Measurements from ENCODE around the gene AGT.
"Not testable (repeated sequence)": the region's sequence is repeated elsewhere in the genome, so short reads cannot be mapped to it uniquely, and the experiment has no call there.

AGT gene

GRCh38 chr1:230744382-230744781 is 30.5 kb upstream of the AGT start:
- in situ Hi-C loops (cut with MboI; ENCODE audit: low sequenced_read_pairs): no loop called here

DNA sequence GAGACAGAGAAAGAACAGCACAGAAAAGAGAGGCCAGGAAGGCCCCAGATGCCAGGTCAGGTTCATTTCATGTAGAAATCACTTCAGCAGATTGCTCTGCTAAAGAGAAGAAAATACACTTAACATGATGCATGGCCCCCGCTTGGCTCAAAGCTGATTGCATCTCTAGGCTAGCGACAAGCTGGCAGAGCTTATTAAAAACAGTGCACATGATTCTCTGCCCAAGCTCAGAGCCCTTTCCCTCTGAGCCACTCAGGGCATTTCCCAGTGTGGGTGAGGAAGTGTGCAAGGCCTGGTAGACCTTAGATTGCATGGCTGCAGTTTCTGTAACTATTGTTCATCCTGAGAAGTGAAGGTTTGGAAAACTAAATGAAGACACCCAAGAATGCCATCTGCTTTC is 30.0 kb upstream of the AGT start:
- in situ Hi-C loops (cut with MboI; ENCODE audit: low sequenced_read_pairs): no loop called here

DNA sequence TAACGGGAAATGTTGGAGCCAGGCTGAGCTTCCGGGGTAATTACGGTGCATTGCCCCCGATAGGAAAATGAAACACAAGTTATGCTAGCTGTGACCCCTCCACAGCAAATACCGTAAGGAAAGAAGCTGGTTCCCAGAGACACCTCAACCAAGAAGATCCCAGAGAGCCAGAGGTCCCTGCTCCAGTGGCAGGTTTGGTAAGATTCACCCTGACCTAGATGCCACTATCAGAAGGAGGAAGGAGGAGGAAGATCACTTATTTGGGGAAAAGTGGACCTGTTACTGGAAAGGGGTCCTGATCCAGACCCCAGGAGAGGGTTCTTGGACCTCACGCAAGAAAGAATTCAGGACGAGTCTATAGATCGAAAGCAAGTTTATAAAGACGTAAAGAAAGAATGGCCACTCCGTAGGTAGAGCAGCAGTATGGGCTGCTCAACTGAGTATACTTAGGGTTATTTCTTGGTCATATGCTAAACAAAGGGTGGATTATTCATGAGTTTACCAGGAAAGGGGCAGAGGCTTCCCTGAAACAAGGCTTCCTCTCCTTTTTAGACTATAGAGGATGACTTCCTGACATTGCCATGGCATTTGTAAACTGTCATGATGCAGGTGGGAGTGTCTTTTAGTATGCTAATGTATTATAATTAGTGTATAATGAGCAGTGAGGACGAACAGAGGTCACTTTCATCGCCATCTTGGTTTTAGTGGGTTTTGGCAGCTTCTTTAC is 25.8 kb upstream of the AGT start:
- in situ Hi-C loops (cut with MboI; ENCODE audit: low sequenced_read_pairs): no loop called here

GRCh38 chr1:230737622-230738262 is 23.8 kb upstream of the AGT start:
- in situ Hi-C loops (cut with MboI; ENCODE audit: low sequenced_read_pairs): no loop called here

DNA sequence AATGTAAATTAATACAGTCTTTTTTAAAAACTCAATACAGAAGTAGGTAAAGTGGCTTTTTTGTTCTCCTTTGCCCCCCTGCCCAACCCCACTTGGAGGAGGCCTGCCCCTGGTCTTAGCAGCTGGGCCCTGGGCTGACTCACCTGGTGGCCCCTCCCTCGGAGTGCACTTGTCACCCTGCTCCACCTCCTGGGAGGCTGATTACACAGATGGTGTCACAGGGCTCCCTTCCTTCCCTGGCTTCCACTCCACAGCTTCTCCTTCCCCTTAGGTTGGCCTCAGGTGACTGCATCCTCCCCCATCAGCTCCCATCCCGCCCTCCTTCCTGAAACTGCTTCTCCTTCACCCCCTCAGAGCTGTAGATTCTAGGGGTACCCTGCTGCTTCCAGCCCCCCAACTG is 21.5 kb upstream of the AGT start:
- in situ Hi-C loops (cut with MboI; ENCODE audit: low sequenced_read_pairs): no loop called here

DNA sequence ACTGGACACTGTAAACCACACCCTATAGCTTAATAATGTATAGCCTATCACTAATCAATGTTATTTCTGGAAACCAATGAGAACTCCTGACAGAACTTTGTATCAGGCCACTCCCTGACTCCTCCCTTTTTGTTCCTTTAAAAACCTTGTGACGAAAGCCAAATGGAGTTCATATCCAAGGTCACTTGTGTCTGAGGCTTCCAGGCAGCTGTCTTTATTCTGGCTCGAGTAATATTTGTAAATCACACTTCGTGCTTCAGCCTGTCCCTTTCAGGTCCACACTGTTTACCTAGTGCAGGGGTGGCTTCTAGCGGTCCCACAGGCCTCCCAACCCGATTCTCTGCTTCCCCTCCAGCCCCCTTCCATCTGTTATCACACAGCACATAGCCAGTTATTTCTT is 17.1 kb upstream of the AGT start:
- in situ Hi-C loops (cut with MboI; ENCODE audit: low sequenced_read_pairs): no loop called here

- in situ Hi-C loops (cut with MboI; ENCODE audit: low sequenced_read_pairs): no loop called here
Observed at GRCh38 chr1:230728710-230729392, 14.9 kb upstream of the AGT start.

- in situ Hi-C loops (cut with MboI; ENCODE audit: low sequenced_read_pairs): no loop called here
Observed at GRCh38 chr1:230725256-230726012, 11.5 kb upstream of the AGT start.

- in situ Hi-C loops (cut with MboI; ENCODE audit: low sequenced_read_pairs): not testable (repeated sequence)
Observed at GRCh38 chr1:230721849-230722522, 8.1 kb upstream of the AGT start.

- in situ Hi-C loops (cut with MboI; ENCODE audit: low sequenced_read_pairs): no loop called here
Observed at GRCh38 chr1:230717251-230717650, 3.3 kb upstream of the AGT start.

DNA sequence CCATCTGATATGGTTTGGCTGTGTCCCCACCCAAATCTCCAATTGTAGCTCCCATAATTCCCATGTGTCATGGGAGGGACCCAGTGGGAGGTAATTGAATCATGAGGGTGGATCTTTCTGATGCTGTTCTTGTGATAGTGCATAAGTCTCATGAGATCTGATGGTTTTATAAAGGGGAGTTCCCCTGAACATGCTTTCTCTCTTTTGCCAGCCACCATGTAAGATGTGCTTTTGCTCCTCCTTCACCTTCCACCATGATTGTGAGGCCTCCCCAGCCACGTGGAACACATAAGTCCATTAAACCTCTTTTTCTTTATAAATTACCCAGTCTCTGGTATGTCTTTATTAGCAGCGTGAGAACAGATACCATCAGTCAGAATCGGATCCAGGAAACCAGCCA is 2.5 kb upstream of the AGT start:
- in situ Hi-C loops (cut with MboI; ENCODE audit: low sequenced_read_pairs): not testable (repeated sequence)

DNA sequence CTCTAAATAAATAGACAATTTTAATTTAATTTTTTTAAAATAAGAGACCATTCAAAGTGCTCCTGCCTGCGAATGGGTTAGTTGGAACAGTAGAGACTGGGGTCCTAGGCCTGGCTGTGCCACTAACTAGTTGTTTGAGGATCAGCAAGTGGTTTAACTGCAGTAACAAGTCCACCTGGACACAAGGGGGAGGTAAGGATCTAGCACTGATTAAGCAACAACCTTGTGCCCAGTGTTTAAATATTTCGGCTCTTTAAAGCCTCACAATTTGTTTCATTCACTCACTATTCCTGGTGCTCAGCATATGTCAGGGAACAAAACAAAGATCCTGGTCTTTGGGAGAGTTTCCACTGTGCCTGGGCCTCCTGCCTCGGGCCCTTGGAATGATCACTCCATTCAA is 1.6 kb upstream of the AGT start:
- in situ Hi-C loops (cut with MboI; ENCODE audit: low sequenced_read_pairs): no loop called here

DNA sequence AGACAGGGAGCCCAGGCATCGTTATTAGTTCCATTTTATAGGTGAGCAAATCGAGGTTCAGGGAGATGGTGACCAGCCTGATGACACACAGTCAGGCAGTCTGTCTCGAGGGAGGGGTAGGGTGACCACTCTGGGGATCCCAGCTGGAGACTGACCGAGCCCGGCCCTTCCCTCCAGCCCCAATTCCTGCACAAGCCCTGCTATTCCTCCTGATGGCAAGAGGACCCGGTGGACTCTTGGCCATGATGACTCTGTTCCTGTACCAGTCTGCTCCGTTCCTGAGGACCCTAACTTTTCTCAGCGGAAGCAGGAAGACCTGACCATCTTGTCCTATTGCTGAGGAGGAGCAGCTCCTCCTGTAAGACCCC is 391 bp downstream of the AGT start:
- in situ Hi-C loops (cut with MboI; ENCODE audit: low sequenced_read_pairs): no loop called here

GRCh38 chr1:230713138-230713537 is 784 bp downstream of the AGT start:
- in situ Hi-C loops (cut with MboI; ENCODE audit: low sequenced_read_pairs): no loop called here

DNA sequence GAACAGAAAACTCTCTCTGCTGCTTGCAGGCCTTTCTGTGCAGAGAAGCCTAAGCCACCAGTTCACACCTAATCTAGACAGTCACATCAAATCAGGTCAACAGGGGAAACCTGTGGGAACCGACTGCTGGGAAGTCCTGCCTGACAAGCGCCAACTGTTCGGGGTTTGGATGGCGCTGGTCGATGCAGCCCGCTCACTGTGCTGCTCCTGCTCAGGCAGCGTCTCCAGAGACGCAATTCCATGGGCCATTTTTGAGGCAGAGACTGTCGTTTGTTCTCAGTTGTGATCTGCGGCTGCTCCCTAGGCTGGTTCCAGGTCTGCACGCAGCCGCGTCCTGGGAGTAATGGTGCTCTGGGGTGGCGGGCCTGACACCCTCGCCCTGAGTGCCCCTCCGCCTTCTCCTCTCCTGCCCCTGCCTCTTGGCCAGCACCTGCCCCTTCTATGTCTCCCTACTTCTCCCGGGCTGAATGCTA is 1.4 kb downstream of the AGT start:
- in situ Hi-C loops (cut with MboI; ENCODE audit: low sequenced_read_pairs): no loop called here

DNA sequence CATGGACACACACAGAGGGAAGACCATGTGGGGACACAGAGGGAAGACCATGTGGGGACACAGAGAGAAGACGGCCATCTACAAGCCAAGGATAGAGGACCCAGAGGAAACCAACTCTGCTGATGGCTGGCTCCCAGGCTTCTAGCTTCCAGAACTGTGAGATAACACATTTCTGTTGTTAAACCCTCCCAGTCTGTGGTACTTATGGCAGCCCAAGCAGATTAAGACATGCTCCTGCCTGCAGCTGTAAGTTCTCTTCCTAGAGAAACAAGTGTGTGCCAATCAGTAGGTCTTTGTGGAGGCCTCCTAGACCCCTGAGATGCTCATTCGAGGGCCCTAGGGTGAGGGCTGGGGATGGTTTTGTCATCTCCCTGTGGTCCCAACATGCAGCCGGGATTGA is 2.7 kb downstream of the AGT start:
- in situ Hi-C loops (cut with MboI; ENCODE audit: low sequenced_read_pairs): no loop called here

DNA sequence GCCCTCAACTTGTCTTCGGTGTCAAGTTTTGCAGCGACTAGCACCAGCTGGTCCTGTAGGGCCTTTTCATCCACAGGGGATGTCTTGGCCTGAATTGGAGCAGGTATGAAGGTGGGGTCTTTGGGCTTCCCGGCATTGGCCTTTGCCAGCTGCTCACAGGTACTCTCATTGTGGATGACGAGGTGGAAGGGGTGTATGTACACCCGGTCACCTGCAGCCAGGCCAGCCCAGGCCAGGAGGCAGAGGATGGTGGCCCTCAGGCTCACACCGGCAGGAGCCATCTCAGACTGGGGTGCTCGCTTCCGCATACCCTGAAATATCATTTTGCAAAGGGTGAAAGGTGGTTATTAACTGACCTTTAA is 3.4 kb downstream of the AGT start:
- in situ Hi-C loops (cut with MboI; ENCODE audit: low sequenced_read_pairs): no loop called here

GRCh38 chr1:230709619-230710542 is 4.0 kb downstream of the AGT start:
- in situ Hi-C loops (cut with MboI; ENCODE audit: low sequenced_read_pairs): no loop called here

GRCh38 chr1:230708631-230709580 is 5.0 kb downstream of the AGT start:
- in situ Hi-C loops (cut with MboI; ENCODE audit: low sequenced_read_pairs): no loop called here

Measured in hTERT RPE-1 (cell line).